SK-N-SH (cell line): ENCODE data around the gene CCDC171. TPM values are rescaled to one million over a fixed set of nuclear protein-coding genes. Genes with fewer than 3 reads are reported as not detected.

Experiments used
- CTCF ChIA-PET: fragments of 300-600, 350-600 bp; formaldehyde crosslinking; extraction: SDS; loops from one replicate; lab custom pipeline; 2021; lab: Yijun Ruan, JAX
- POLR2A ChIA-PET: fragments of 350-600 bp; sonication (Branson Sonifier 250); formaldehyde crosslinking; extraction: SDS; loops from one replicate; lab custom pipeline; 2020; ENCODE audit warnings: antibody characterized with exemption, inconsistent platforms; lab: Yijun Ruan, JAX
- DNase-seq: peaks from one replicate; pipeline ENCODE4 v3.0.0; 2012
- H2AFZ ChIP-seq: fragments of 200-600 bp; sonication (generic); 2 replicates; pipeline ENCODE4 v1.8.1; 2016; ENCODE audit warnings: antibody characterized with exemption, mild to moderate bottlenecking, low read depth
- H3F3A ChIP-seq: fragments of 200-600 bp; sonication (generic); replicated peaks from 2 replicates; pipeline ENCODE3; 2016; ENCODE audit warnings: antibody characterized with exemption, mild to moderate bottlenecking; ENCODE audit not compliant: insufficient read depth
- H3K27ac ChIP-seq, 2 experiments: fragments of 200-500 bp in 1 of 2; fragments of 200-600 bp in 1 of 2; sonication (Bioruptor generic) in 1 of 2; sonication (generic), shearing (Covaris generic) in 1 of 2; 2 replicates each; pipeline versions ENCODE4 v1.5.1 to v1.6.1; 2014 to 2016; ENCODE audit warnings: low read depth in 2 of 2, inconsistent platforms in 1 of 2, low read length in 1 of 2, mild to moderate bottlenecking in 1 of 2, mixed read lengths in 1 of 2
- H3K27me3 ChIP-seq: fragments of 200-600 bp; sonication (generic), shearing (Covaris generic); 2 replicates; pipeline ENCODE4 v1.6.1; 2016; ENCODE audit warnings: mixed run types; ENCODE audit not compliant: insufficient read depth
- H3K36me3 ChIP-seq, 2 experiments: fragments of 200-500 bp in 1 of 2; fragments of 200-600 bp in 1 of 2; sonication (Bioruptor generic) in 1 of 2; sonication (generic) in 1 of 2; replicated peaks in 1 of 2; 2 replicates each; pipeline versions ENCODE3 to v1.5.1; 2014 to 2016; ENCODE audit warnings: low read length in 1 of 2, mild to moderate bottlenecking in 1 of 2; ENCODE audit not compliant: insufficient read depth in 2 of 2, control insufficient read depth in 1 of 2
- H3K4me1 ChIP-seq, 2 experiments: fragments of 200-500 bp in 1 of 2; fragments of 200-600 bp in 1 of 2; sonication (Bioruptor generic) in 1 of 2; sonication (generic), shearing (Covaris generic) in 1 of 2; 2 replicates each; pipeline versions ENCODE4 v1.5.1 to v1.6.1; 2014 to 2016; ENCODE audit warnings: low read depth in 1 of 2, low read length in 1 of 2, mixed run types in 1 of 2; ENCODE audit not compliant: insufficient read depth in 2 of 2, control insufficient read depth in 1 of 2
- H3K4me2 ChIP-seq: fragments of 200-600 bp; sonication (generic), shearing (Covaris generic); 2 replicates; pipeline ENCODE4 v1.6.1; 2017; ENCODE audit warnings: mixed run types
- H3K4me3 ChIP-seq, 2 experiments: fragments of 200-500 bp in 1 of 2; fragments of 200-600 bp in 1 of 2; sonication (Bioruptor generic) in 1 of 2; sonication (generic), shearing (Covaris generic) in 1 of 2; 2 replicates each; pipeline versions ENCODE4 v1.5.1 to v1.8.1; 2014 to 2016; ENCODE audit warnings: low read depth in 2 of 2, inconsistent platforms in 1 of 2, low read length in 1 of 2, mild to moderate bottlenecking in 1 of 2, mixed read lengths in 1 of 2, moderate library complexity in 1 of 2
- H3K79me2 ChIP-seq: fragments of 200-600 bp; sonication (generic); 2 replicates; pipeline ENCODE4 v1.8.1; 2017; ENCODE audit warnings: mild to moderate bottlenecking; ENCODE audit not compliant: insufficient read depth
- H3K9ac ChIP-seq: fragments of 200-600 bp; sonication (generic); 2 replicates; pipeline ENCODE4 v1.6.1; 2017; ENCODE audit warnings: mixed run types
- H3K9me2 ChIP-seq: fragments of 200-600 bp; sonication (generic); 2 replicates; pipeline ENCODE4 v1.6.1; 2017; ENCODE audit warnings: mixed run types
- H3K9me3 ChIP-seq: fragments of 200-600 bp; sonication (generic); 2 replicates; pipeline ENCODE4 v1.6.1; 2017; ENCODE audit warnings: mixed run types, mild to moderate bottlenecking, moderate library complexity
- H4K20me1 ChIP-seq: fragments of 200-600 bp; sonication (generic); 2 replicates; pipeline ENCODE4 v1.6.1; 2017; ENCODE audit warnings: mild to moderate bottlenecking, mixed run types; ENCODE audit not compliant: insufficient read depth
- CTCF ChIP-seq: fragments of 200-600 bp; sonication (generic); IDR thresholded peaks from 2 replicates; pipeline ENCODE4 v1.6.1; 2017; ENCODE audit warnings: antibody characterized with exemption, mild to moderate bottlenecking, moderate library complexity
- FOXM1 ChIP-seq: IDR thresholded peaks from 2 replicates; pipeline ENCODE4 v1.4.0; 2012; ENCODE audit warnings: low read depth, mild to moderate bottlenecking
- MEF2A ChIP-seq: IDR thresholded peaks from 2 replicates; pipeline ENCODE4 v1.4.0; 2012; ENCODE audit warnings: low read depth, borderline replicate concordance
- MXI1 ChIP-seq: IDR thresholded peaks from 2 replicates; pipeline ENCODE4 v1.6.1; 2012; ENCODE audit warnings: mild to moderate bottlenecking, low read depth, low read length, improper control_type of control experiment
- PBX3 ChIP-seq: IDR thresholded peaks from 2 replicates; pipeline ENCODE4; 2012
- RAD21 ChIP-seq: IDR thresholded peaks from 2 replicates; pipeline ENCODE4 v1.6.1; 2012; ENCODE audit warnings: mild to moderate bottlenecking, low read length
- TCF12 ChIP-seq: IDR thresholded peaks from 2 replicates; pipeline ENCODE4 v1.4.0; 2012
- USF1 ChIP-seq: IDR thresholded peaks from 2 replicates; pipeline ENCODE4 v1.4.0; 2012; ENCODE audit warnings: low read depth, borderline replicate concordance
- ZBTB33 ChIP-seq: IDR thresholded peaks from 2 replicates; pipeline ENCODE4 v1.4.0; 2012; ENCODE audit warnings: low read depth, borderline replicate concordance
- WGBS: methylation state at CpG from one replicate; pipeline ENCODE4 v1.1.6; 2017; ENCODE audit warnings: low lambda C conversion rate; 5-methylcytosine and 5-hydroxymethylcytosine counted together
- polyA plus RNA-seq, 3 experiments: library from polyadenylated mRNA; depleted of rRNA; stranded (reverse); fragments of >200 nt; gene quantifications; 2 replicates each; pipeline ENCODE4 v1.2.3, GENCODE V29; 2012

The CCDC171 gene
- polyA plus RNA-seq, 1 of the 3 experiments (the other 2 are of a cell fraction): 0.54 TPM

- POLR2A ChIA-PET: no interaction called here
- Histone ChIP-seq H3K4me3 (no peak overlapping the region), H3K9me3 (no peaks in the 10 kb centered on the region), H2AFZ (no peak overlapping the region), H3K27me3 (no peaks in the 10 kb centered on the region), H3K9ac (no peak overlapping the region), H3K4me1 (no peaks in the 10 kb centered on the region; a peak in 1 of 4 replicates), H3K36me3 (no peaks in the 10 kb centered on the region), H4K20me1 (no peaks in the 10 kb centered on the region), H3K79me2 (no peaks in the 10 kb centered on the region), H3F3A (peaks cover 5% of the 10 kb centered on the region), H3K9me2 (no peaks in the 10 kb centered on the region), H3K4me2 (no peak overlapping the region), H3K27ac (no peak overlapping the region; a peak in 2 of 4 replicates)
- WGBS: 93% methylated on average over 1 of the region's 1 CpG
- CTCF ChIA-PET: no interaction called here
- TF ChIP-seq FOXM1: no peak
- no peak for TF ChIP-seq MEF2A
- no peak for TF ChIP-seq PBX3
- peak; percentile 29; the same call in 1 of the 2 replicates for TF ChIP-seq TCF12
- DNase-seq: no peak
Measured at GRCh38 chr9:15725953-15726352, 173.1 kb downstream of the CCDC171 start.

- no peaks in the 10 kb centered on the region for H3K79me2 ChIP-seq
- CTCF ChIA-PET: no interaction called here
- H2AFZ ChIP-seq: no peak overlapping the region
- H3K4me2 ChIP-seq: no peak overlapping the region
- no peaks in the 10 kb centered on the region for H3K4me1 ChIP-seq
- H3K36me3 ChIP-seq: no peaks in the 10 kb centered on the region
- WGBS: 61% methylated on average over 2 of the region's 2 CpGs
- no peaks in the 10 kb centered on the region for H3K9me2 ChIP-seq
- no peaks in the 10 kb centered on the region for H3K27me3 ChIP-seq
- no peaks in the 10 kb centered on the region for H4K20me1 ChIP-seq
- no peak overlapping the region for H3K9ac ChIP-seq
- no peaks in the 10 kb centered on the region for H3K9me3 ChIP-seq
- peaks cover 5% of the 10 kb centered on the region for H3F3A ChIP-seq
- TF ChIP-seq RAD21 (no peak), CTCF (no peak), TCF12 (no peak), FOXM1 (no peak), MXI1 (no peak), ZBTB33 (no peak), USF1 (no peak)
- TF ChIP-seq, all 33 proteins: peak for 0
- POLR2A ChIA-PET: no interaction called here
- Histone ChIP-seq H3K27ac (no peak overlapping the region), H3K4me3 (no peak overlapping the region)
- no peak for DNase-seq
Measured at GRCh38 chr9:15729507-15729906, 176.7 kb downstream of the CCDC171 start.
